Mesenteric fat pad (tissue), 1 donor: ENCODE results near the gene KATNB1. TPM values are rescaled to one million over a fixed set of nuclear protein-coding genes. Genes with fewer than 3 reads are reported as not detected.
"Not testable (repeated sequence)": the region's sequence is repeated elsewhere in the genome, so short reads cannot be mapped to it uniquely, and the experiment has no call there.

Experiments
- DNase-seq: peaks from one replicate; pipeline ENCODE4 v3.0.0-alpha.2; 2020; ENCODE audit warnings: low spot score
- total RNA-seq: library from RNA; stranded (reverse); fragmentation: NEBNext Ultra II Directional; extraction: Animal tissue kit (Norgen Biotek cat#: 25700); gene quantifications from one replicate; pipeline ENCODE4 v1.2.1, GENCODE V29; 2021
- donor health status: DM: yes; HTN: yes; CAD: no.

The KATNB1 gene
- total RNA-seq, 1 donor from 2014 or later: 14.4 TPM

DNA sequence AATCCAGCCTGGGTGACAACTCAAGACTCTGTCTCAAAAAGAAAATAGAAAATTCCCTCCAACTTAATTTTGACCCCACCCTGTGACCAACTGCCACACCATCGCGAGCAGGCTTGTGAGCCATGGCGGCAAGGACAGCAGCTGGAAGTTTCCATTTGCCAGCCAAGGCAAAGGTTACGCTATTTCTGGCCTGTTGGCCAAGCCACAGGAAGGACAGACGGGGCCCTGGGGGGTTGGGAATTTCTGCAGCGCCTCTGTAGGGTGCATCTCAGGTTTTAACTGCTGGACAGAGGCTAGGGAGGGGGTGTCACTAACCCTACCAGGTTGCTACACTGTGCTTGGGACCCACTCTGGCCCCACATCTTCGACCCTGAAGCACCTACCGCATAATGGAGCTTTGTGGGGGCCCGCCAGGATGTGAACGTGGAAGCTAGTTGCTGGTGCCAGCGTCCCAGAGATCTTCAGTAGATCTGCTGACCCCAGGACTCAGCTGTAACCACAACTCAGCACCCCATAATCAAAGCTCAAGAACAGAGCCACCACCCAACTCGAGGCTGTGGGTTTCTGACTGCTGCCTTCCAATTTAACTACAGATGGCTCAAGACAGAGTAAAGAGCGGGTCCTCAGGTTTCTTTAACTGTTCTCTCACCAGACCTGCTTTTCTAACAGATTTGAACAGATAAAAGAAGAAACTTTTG lies 55.8 kb downstream of the KATNB1 start:
- DNase-seq: no peak

DNA sequence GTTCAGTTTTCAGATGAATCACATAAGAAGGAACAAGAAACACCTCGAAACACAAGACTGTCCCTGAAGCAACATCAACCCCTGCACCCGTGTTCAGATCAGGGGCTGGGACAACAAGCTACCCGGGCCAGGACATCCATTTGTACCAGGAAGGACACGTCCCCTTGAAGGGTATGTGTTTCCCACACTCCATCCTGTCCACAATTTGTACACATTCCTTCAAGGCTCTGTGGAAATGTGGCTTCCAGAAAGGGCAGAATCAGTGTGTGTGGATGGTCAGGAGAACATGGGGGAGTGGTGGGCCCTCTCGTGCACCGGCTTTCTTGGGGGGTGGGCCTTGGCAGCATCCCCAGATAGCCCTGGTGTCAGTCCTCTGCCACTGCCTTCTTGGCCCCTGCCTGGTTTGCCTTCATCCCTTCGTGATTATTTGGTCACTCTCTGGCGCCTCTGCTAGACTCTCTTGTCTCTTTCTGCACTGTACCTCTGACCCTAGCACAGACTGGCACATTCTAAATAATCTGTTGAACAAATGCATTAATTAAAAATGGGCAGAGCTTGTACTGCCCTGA lies 56.4 kb downstream of the KATNB1 start:
- no peak for DNase-seq

DNA sequence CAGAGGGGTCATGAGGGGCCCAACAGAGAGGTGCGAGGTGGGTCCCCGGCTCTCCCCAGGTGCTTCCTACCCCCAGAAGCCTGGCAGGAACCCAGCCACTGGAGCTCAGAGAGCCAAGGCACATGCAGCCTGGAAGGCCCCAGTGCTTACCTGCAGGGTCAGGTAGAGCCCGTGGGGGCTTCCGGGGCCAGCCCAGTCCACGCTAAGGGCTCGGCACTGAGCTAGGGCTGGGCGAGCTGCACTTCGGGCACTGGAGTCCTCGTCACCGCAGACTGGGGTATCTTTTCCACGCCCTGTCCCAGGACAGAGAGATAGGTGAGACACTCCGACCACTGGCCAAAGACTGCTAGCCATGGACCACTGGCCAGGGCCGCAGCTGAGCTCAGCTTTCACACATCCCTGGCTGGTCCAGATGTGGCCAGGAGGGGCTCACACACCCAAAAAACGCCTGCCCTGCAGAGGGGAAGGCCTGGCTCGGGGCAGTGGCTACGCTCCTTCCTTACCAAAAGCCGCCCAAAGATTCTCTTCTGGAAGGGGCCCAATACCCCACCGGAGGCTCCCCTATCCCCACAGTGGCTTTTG lies 59.4 kb downstream of the KATNB1 start:
- DNase-seq: no peak

DNA sequence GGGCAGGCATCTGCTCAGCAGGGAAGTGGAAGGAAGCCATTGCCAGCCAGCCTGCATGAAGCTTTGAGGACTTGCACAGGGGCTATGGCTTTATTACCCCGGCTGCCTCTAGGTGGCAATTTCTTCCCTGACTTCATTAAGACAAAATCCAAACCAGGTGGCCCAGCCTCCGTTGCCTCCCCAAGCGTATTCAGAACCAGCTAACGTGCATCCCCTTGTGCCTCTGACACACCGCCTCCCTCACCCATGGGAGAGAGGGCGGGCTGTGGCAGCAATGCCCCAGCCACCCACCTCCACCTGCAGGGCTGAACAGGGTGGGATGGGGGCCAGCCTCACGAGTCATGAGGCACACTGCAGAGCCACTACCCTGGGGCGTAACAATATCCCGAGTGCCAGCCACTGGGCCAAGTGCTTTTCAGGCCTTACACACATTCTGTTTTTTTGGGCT lies 59.9 kb downstream of the KATNB1 start:
- no peak for DNase-seq

DNA sequence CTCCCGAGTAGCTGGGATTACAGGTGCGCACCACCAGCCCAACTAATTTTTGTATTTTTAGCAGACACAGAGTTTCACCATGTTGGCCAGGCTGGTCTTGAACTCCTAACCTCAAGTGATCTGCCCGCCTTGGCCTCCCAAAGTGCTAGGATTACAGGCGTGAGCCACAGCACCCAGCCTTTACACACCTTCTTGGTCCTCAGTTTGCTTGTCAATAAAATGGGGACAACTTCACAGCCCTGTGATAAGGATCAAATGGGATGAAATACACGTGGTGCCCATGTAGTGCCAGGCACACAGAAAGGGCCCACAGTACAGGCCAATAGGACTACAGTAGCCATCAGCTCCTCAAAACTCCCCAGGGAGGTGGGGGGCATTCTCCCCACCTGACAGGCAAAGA lies 60.4 kb downstream of the KATNB1 start:
- DNase-seq: not testable (repeated sequence)

DNA sequence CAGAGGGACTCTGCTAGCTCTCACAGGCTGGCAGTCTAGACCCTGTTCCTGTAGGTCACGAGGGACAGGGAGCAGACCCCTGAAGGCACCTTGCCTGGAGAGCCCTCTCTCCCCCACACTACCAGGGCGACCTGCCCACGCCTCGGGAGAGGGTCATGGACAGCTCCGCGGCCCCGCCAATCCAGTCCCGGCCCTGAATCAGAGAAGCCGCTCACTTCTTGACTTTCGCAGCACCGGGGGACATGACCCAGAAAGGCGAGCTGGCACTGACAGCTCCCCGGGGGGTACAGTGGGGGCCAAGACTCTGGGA lies 61.6 kb downstream of the KATNB1 start:
- no peak for DNase-seq

DNA sequence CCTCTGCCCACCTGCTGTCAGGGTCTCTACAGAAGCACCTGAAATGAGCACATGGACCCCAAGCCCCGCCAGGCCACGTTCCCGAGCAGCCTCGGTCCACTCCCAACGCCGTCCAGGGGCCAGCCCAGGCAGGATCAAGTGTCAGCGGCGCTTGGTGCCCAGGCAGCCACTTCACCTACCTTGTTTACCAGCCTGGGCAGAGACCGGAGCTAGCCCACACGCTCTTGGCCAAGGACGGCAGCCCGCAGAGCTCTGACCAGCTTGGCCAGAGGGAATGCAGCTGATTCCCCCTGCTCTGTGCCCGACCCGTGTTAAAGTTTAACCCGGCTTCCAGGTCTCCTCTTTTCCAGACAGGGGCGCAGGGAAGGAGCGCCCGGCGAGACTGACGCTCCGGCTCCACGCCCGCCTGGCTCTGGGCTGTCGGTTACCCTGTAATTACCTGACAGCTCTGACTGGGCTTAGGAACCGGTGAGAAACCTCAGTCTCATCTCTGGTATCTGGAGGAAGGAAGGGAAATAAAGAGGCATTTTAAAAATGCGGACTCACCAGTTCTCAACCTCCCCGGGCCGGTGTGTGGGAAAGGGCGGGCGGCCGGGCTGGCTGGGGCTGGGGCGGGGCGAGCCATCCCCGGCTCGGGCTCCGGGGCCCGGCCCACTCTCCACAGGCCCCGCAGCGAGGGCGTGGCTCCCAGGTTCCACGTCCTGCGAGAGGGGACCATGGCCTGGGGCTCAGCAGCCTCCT lies 62.1 kb downstream of the KATNB1 start:
- no peak for DNase-seq

DNA sequence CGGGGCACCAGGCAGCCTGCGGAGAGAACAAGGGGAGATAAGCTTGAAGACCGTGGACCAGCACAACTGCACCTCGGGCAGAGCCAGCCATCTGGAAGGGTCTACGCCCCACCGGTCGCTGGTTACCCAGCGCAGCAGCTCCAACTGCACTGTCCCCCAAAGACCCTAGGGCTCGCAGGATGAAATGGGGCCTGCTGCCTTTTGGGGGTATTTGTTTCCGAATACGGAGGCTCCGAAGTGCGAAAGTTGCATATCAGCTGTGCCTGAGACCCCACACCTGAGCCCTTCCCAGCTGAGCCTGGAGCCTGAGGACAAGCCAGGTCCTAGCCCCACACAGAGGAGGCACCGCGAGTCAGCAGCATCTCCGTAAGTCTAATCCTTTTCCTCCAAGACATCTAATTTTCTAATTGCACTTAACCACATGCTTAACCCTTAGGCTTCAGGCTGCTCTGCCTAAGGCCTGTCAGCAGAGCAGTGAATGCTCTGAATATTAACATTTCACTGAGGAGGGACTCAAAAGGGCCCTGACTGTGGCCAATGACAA lies 62.8 kb downstream of the KATNB1 start:
- no peak for DNase-seq

DNA sequence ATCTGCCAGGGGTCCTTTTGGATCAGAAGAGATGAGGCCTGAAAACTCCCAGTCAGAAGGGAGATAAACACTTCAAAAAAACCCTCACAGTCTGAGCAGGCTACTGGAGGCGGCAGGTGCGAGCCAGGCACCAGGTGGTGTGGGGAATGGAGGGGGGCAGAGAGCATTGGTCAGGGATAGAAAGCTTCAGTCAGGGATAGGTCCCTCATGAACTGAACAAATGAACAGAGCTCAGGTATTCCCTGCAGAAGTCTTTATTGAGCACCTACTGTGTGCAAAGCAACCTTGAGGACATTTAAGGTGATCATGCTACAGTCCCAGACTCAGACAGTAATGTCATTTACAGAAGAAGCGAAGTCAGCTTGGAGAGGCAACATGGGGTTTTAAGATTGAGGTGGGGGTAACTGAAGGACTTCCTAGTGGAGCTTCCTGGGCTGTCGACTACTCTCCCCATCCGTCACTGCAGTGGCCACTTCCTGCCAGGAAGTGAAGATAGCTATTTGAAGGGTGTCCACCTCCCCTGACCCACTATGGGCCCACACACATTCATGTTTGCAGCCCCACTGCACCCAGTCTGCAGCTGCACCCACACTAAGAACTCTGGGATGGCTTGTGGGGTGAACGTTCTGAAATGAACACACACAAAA lies 63.5 kb downstream of the KATNB1 start:
- DNase-seq: no peak

DNA sequence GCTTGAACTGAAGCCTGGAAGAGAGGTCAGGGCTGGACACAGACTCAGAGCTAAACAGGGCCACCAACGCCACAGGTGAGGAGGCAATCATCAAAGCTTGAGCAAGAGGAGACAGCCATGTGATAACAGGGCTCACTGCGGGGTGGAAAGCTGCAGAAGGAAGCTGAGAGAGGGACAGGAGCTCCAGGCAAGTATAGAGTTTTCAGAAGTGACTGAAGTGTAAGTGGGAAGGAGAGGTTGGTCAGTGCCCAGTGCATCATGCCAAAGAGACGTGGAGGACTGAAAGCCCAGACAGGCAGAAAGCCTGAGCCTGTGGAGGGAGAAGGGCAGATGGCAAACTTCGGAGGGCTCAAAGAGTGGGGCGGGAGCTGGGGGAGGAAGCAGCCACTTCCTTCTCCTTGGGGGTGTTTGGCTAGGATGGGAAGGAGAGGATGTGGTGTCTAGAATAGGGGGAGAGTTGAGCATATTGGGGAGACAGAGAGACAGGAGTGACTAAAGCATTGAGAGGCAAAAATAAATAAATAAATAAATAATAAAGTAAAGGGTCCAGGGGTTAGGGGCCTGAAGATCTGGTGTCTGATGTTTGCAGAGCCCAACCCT lies 64.1 kb downstream of the KATNB1 start:
- DNase-seq: no peak

DNA sequence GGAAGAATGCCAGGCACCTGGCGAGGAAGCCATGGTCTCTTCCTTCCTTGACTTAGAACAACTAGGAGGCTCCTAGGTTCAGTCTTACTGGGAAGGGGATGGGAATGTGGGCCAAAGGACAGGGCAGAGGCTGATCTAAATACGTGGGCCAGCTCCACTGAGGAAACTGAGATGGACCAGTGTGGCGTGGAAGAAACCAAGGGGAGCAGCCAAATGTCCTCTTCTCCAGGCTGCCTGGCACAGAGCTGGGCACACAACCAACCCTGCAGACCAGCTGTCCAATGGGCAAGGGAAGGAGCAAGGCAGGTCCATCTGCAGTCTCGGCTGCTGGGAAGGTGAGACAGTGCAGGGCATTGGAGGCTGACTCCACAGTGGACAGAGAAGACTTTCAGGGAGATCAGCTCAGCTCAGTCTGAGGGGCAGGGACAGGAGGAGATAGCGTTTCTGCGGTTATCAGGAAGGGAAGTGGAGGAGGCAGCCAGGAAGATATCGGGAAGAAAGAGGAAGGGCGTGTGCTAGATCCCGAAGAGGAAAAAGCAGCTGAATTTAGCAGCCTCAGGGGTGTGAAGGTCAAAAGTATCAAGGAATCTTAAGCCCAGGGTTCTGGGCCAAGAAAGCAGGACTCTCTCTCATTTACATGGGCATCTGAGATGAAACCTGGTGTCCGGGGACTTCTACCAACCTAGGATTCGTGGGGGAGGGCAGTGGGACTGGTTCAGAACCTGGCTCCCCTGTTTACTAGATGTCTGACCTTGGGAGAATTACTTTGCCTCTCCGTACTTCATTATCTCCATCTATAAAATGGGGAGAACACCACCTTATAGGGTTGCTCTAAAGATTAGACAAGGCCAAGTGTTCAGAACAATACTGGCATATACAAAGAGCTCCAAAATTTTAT lies 64.9 kb downstream of the KATNB1 start:
- no peak for DNase-seq

DNA sequence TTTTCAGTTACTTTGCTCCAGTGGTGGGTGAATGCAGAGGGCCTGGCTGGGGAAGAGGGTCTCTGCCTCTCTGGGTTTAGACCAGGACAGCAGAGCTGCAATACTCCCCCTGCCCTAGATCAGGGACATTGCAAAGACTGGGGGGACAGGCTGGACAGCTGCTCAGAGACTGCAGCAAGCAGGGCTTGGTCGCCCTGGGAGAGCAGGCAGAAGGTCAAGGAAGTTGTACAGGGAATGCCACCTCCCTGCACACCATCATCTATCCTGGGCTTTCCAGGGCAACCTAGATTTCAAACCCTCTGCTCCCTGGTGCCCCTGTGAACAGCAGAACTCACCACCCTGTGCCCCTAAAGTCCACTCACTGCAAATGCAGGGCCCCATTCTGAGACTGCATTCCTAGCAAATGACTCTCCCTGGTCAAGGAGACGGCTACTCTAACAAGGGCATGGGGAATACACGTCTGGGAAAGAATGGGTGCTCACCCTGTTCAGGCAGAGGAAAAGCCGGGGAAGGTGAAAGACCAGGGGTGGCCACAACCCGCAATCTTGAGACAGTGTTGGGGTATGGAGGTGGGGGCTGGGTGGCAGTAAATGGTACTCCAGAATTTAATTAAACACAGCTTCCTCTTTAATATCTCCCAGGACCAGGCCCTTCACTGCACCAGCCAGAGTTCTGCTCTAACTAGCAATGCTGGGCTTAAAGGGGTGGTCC lies 65.7 kb downstream of the KATNB1 start:
- DNase-seq: no peak

DNA sequence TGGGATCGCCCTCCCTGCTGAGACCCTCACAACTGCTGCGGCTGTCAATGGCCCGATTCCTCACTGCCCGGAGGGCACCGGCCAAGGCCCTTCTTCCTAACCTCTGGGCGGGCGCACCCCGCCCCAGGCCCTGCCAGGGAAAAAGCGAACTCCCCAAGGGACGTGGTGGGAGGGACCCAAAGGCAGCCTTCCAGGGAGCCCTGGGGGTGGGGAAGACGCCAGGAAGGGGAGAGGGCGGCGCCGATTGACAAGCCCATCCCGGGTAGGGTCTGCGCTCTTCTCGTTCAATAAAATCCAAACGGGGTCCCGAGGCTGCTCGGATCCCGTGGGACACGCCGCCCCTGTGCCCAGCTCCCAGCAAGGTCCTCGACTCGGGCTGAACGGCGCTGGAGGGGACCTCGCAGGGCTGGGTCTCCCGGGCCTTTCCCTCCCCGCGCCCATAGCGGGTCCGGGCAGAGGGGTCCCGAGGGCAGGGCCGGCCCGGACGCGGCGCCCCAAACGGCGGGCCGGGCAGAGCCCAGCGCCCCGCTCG lies 66.3 kb downstream of the KATNB1 start:
- no peak for DNase-seq

DNA sequence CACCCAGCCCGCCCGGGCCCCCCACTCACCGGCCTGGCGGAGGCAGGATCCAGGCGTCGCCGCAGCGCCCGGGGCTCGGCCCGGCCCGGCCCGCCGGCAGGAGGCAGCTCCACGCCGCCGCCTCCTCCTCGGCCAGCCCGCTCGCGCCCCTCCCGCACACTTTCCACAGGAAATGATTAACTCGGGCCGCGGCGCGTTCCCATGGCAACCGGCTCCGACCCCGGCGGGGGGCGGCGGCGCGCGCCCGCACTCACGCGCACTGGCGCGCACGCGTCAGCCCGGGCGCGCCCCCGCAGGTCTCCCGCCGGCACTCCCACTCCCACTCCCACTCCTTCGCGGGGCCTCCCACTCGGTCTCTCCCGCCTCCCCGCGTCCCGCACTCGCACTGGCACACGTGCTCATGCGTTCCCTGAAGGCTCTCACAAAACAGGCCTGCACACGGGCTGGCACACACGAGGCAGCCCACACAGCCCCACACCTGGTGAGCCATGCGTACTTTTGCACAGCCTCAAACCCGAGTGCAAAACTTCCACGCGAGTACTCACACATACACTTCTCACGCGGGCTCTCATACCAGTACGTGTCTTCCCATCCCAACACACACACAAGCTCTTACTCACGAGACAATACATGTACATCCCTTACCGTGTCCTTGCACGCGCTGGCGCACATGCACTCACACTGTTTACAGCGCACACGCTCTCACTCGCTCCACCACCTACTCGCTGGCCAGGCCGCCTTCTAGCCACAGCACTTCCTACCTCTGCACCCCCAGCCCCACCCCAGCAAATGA lies 67.0 kb downstream of the KATNB1 start, which contains the start of gene KIFC3:
TSS of gene KIFC3 (minus strand) at position 151 of the 793 bp plus-strand sequence. CDS start 4,248 bp downstream, outside the sequence.
- DNase-seq: peak; percentile 95

DNA sequence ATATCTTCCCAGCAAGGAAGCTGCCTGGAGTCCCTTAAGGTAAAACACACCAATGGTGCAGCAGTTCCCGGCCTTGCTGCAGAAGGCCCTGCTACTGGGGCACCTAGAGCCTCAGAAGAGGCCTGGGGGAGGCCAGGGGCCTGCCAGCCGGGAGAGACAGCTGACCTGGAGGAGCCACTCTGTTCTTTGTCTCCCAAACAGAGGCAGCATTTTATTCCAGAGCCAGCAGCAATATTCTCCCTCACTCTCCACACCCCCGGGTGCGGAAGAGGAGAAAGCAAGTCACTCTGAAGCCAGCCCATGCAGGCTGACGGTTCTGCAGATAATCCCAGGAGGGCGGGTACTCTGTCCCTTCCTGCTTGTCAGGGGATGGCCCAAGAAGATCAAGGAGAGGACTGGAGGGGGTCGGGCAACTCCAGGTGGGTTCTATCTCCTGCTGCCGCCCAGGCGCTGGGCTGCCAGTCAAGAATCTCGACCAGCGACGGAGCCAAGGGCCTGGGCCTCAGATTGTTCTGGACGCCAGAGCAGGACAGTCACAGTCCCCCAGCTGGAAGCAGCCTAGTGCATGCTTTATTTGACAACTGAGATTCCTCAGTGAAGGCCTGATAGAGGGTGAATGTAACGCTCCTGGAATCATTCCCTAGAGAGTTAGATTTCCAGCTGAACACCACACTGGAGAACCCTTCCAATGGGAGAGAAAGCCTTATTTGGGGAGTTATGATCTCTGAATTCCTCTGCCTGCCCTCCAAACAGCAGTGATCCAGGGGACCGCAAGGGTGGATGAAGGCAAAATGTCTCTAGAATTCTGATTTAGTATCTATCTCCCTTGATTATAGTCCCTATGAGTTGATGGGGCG lies 67.8 kb downstream of the KATNB1 start:
- no peak for DNase-seq

DNA sequence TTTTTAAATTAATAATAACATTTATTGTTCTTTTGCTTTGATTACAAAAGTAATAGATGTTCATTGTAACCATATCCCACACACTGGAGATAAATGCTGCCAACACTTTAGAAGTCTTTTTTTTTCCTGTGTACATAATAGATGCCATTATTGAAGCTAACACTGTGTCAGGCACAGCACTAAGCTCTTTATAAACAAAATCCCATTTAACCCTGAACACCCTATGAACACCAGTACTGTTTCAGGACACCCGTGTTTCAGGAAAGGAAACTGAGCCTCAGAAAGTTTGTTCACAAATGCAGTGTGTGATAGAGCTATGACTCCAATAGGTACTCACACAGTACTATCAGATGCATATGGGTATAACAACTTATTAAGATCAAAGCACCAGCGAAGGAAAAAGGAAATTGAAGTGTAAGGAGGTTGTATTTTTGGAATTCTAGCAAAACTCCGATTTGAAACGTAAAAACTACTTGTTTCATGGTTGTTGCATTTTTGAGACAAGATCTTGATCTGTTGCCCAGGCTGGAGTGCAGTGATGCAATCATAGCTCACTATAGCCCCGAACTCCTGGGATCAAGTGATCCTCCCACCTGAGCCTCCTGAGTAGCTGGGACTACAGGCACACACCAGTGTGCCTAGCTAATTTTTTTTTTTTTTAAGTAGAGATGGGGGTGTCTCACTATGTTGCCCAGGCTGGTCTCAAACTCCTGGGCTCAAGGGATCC lies 68.7 kb downstream of the KATNB1 start:
- DNase-seq: no peak
